Esophagus muscularis mucosa (tissue), 3 donors: ENCODE data around the gene USP20.

Experiments
- EP300 ChIP-seq: sonication (generic); formaldehyde crosslinking; IDR thresholded peaks from one replicate; pipeline ENCODE4 v1.6.1; 2017; ENCODE audit warnings: antibody characterized with exemption
- TF ChIP-seq, protein P1 (sequence below), 3 experiments: fragments of 200-600 bp in 2 of 3; fragments of 450-650 bp in 1 of 3; sonication (generic) in 2 of 3; IDR thresholded peaks; one replicate each; pipeline ENCODE4 v1.5.1; 2017 to 2019; ENCODE audit warnings: antibody characterized with exemption in 3 of 3, mild to moderate bottlenecking in 2 of 3, moderate library complexity in 1 of 3

DNA sequence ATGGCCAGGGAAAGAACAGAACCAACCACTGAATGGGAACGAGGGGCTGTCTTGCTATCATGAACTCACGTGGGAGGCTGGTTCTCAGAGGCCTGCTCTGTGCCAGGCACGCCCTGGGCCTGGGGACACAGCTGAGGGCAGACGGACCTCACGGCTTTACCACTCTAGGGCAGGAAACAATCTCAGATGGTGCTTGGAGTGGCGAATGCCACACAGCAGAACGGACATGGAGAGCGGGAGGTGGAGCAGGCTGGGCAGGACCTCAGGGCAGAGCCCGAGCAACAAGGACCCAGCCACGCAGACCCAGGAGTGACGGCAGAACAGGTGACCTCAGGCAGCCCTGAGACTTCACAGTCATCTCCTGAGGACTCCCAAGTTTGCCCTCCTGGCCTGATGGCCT lies 20.0 kb upstream of the USP20 start:
- no peak for TF ChIP-seq EP300
- TF ChIP-seq, protein P1, sequence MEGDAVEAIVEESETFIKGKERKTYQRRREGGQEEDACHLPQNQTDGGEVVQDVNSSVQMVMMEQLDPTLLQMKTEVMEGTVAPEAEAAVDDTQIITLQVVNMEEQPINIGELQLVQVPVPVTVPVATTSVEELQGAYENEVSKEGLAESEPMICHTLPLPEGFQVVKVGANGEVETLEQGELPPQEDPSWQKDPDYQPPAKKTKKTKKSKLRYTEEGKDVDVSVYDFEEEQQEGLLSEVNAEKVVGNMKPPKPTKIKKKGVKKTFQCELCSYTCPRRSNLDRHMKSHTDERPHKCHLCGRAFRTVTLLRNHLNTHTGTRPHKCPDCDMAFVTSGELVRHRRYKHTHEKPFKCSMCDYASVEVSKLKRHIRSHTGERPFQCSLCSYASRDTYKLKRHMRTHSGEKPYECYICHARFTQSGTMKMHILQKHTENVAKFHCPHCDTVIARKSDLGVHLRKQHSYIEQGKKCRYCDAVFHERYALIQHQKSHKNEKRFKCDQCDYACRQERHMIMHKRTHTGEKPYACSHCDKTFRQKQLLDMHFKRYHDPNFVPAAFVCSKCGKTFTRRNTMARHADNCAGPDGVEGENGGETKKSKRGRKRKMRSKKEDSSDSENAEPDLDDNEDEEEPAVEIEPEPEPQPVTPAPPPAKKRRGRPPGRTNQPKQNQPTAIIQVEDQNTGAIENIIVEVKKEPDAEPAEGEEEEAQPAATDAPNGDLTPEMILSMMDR (IDR thresholded peaks at IDR 0.05): no peak
